ENCODE data around the gene BPIFB6. TPM values are rescaled to one million over a fixed set of nuclear protein-coding genes. Genes with fewer than 3 reads are reported as not detected.

Gene BPIFB6
- total RNA-seq, 1 donor from 2014 or later, result not detected

GRCh38 chr20:33026072-33026778 lies 5.2 kb upstream of the BPIFB6 start:
- DNase-seq (ENCODE audit: low read depth) (no peak), FAIRE-seq (no peak)
- TF ChIP-seq CTCF (IDR thresholded peaks at IDR 0.05; ENCODE audit: insufficient read depth, low read length, severe bottlenecking), result no peak
- Histone ChIP-seq H3K4me3 (ENCODE audit: low read depth, low read length) (no peak overlapping the region), H3K27me3 (ENCODE audit: control insufficient read depth, insufficient read depth, low read length) (no peaks in the 10 kb centered on the region), H3K36me3 (ENCODE audit: control insufficient read depth, insufficient read depth, low read length) (no peaks in the 10 kb centered on the region)

GRCh38 chr20:33026779-33027759 lies 4.4 kb upstream of the BPIFB6 start:
- no peak for DNase-seq (ENCODE audit: low read depth)
- TF ChIP-seq CTCF (IDR thresholded peaks at IDR 0.05; ENCODE audit: insufficient read depth, low read length, severe bottlenecking), result no peak
- no peak overlapping the region for H3K4me3 ChIP-seq (ENCODE audit: low read depth, low read length)
- FAIRE-seq, result no peak
- H3K36me3 ChIP-seq (ENCODE audit: control insufficient read depth, insufficient read depth, low read length), result no peaks in the 10 kb centered on the region
- H3K27me3 ChIP-seq (ENCODE audit: control insufficient read depth, insufficient read depth, low read length), result no peaks in the 10 kb centered on the region

- no peak for TF ChIP-seq CTCF (IDR thresholded peaks at IDR 0.05; ENCODE audit: insufficient read depth, low read length, severe bottlenecking)
- no peaks in the 10 kb centered on the region for H3K27me3 ChIP-seq (ENCODE audit: control insufficient read depth, insufficient read depth, low read length)
- no peak for FAIRE-seq
Observed at GRCh38 chr20:33027769-33028751, 3.4 kb upstream of the BPIFB6 start.

GRCh38 chr20:33028875-33029274 lies 2.6 kb upstream of the BPIFB6 start:
- no peak for FAIRE-seq
- H3K36me3 ChIP-seq (ENCODE audit: control insufficient read depth, insufficient read depth, low read length), result no peaks in the 10 kb centered on the region
- no peak for DNase-seq (ENCODE audit: low read depth)
- H3K4me3 ChIP-seq (ENCODE audit: low read depth, low read length), result no peak overlapping the region
- no peak for TF ChIP-seq CTCF (IDR thresholded peaks at IDR 0.05; ENCODE audit: insufficient read depth, low read length, severe bottlenecking)
- H3K27me3 ChIP-seq (ENCODE audit: control insufficient read depth, insufficient read depth, low read length), result no peaks in the 10 kb centered on the region

More at GRCh38 chr20:33027769-33028751, 3.4 kb upstream of the BPIFB6 start:
- Histone ChIP-seq H3K36me3 (ENCODE audit: control insufficient read depth, insufficient read depth, low read length) (no peaks in the 10 kb centered on the region), H3K4me3 (ENCODE audit: low read depth, low read length) (no peak overlapping the region)
- no peak for DNase-seq (ENCODE audit: low read depth)

- no peak for DNase-seq (ENCODE audit: low read depth)
- TF ChIP-seq CTCF (IDR thresholded peaks at IDR 0.05; ENCODE audit: insufficient read depth, low read length, severe bottlenecking), result no peak
- Histone ChIP-seq H3K36me3 (ENCODE audit: control insufficient read depth, insufficient read depth, low read length) (no peaks in the 10 kb centered on the region), H3K4me3 (ENCODE audit: low read depth, low read length) (no peak overlapping the region), H3K27me3 (ENCODE audit: control insufficient read depth, insufficient read depth, low read length) (no peaks in the 10 kb centered on the region)
- no peak for FAIRE-seq
Observed at GRCh38 chr20:33030076-33030475, 1.4 kb upstream of the BPIFB6 start.
